Activated CD8-positive, alpha-beta T cell treated with anti-CD3 and anti-CD28 coated beads for 36 hours (primary cell): Measurements from ENCODE around the gene MMP24. TPM values are rescaled to one million over a fixed set of nuclear protein-coding genes. Genes with fewer than 3 reads are reported as not detected.

Experiments used
- ATAC-seq: fragments of 200-7000 bp; cut with Tn5 transposase; one replicate; pipeline ENCODE4 v1.10.0; 2021; ENCODE audit warnings: mild to moderate bottlenecking, moderate library complexity
- CTCF ChIA-PET: fragments of 350-600 bp; sonication (Branson Sonifier 250); formaldehyde crosslinking; loops from one replicate; lab custom pipeline; 2021; ENCODE audit warnings: antibody characterized with exemption; lab: Charles Lee
- POLR2A ChIA-PET: fragments of 350-600 bp; sonication (Branson Sonifier 250); formaldehyde crosslinking; loops from one replicate; lab custom pipeline; 2021; ENCODE audit warnings: antibody characterized with exemption; lab: Charles Lee
- DNase-seq: peaks from one replicate; pipeline ENCODE4 v3.0.0-alpha.2; 2020
- H3K27ac Mint-ChIP-seq: one replicate; pipeline ENCODE4 v1.8.0; 2021; ENCODE audit warnings: mild to moderate bottlenecking, mixed read lengths
- H3K27me3 Mint-ChIP-seq: one replicate; pipeline ENCODE4 v1.8.0; 2021; ENCODE audit warnings: mixed read lengths
- H3K36me3 Mint-ChIP-seq: one replicate; pipeline ENCODE4 v1.8.0; 2021; ENCODE audit warnings: low read depth, mixed read lengths
- H3K4me1 Mint-ChIP-seq: one replicate; pipeline ENCODE4 v1.8.0; 2021; ENCODE audit warnings: low read depth, mixed read lengths
- H3K4me3 Mint-ChIP-seq: one replicate; pipeline ENCODE4 v1.8.0; 2021; ENCODE audit warnings: mild to moderate bottlenecking, moderate library complexity, mixed read lengths
- H3K9me3 Mint-ChIP-seq: one replicate; pipeline ENCODE4 v1.8.0; 2021; ENCODE audit warnings: mixed read lengths
- CTCF ChIP-seq: fragments of 200-600 bp; IDR thresholded peaks from one replicate; pipeline ENCODE4 v1.8.0; 2022; ENCODE audit warnings: antibody characterized with exemption, mild to moderate bottlenecking
- intact Hi-C: fragments of 100-400 bp; cut with micrococcal nuclease; formaldehyde crosslinking; loops from one replicate; pipeline ENCODE4 v1.10.0; 2022
- total RNA-seq, 2 experiments: library from RNA; stranded (reverse); gene quantifications; one replicate each; pipeline ENCODE4 v1.2.3, GENCODE V29; 2021

The MMP24 gene
- total RNA-seq, 2 experiments from 2014 or later: not detected

- ChIA-PET POLR2A (interaction anchor here (1.2 kb wide), 1 partner anchor 35 kb away, joined by 3 read pairs; the partner anchor contains the start of gene EIF6), CTCF (interaction anchor here (1.0 to 6.1 kb wide), 4 partner anchors 11 to 120 kb away, joined by 3 to 37 read pairs (median 11); no protein-coding TSS in a partner anchor)
- intact Hi-C loops: no loop called here
- H3K9me3 Mint-ChIP-seq: no peaks in the 10 kb centered on the region
- ATAC-seq (no peak), DNase-seq (no peak)
- no peaks in the 10 kb centered on the region for H3K27me3 Mint-ChIP-seq
- H3K27ac Mint-ChIP-seq: no peak overlapping the region
- no peak overlapping the region for H3K4me3 Mint-ChIP-seq
- no peak for TF ChIP-seq CTCF
- H3K36me3 Mint-ChIP-seq: peaks cover 6% of the 10 kb centered on the region
- H3K4me1 Mint-ChIP-seq: peaks cover 32% of the 10 kb centered on the region
These were observed 93.3 kb downstream of the MMP24 start for GRCh38 chr20:35319871-35320197.

DNA sequence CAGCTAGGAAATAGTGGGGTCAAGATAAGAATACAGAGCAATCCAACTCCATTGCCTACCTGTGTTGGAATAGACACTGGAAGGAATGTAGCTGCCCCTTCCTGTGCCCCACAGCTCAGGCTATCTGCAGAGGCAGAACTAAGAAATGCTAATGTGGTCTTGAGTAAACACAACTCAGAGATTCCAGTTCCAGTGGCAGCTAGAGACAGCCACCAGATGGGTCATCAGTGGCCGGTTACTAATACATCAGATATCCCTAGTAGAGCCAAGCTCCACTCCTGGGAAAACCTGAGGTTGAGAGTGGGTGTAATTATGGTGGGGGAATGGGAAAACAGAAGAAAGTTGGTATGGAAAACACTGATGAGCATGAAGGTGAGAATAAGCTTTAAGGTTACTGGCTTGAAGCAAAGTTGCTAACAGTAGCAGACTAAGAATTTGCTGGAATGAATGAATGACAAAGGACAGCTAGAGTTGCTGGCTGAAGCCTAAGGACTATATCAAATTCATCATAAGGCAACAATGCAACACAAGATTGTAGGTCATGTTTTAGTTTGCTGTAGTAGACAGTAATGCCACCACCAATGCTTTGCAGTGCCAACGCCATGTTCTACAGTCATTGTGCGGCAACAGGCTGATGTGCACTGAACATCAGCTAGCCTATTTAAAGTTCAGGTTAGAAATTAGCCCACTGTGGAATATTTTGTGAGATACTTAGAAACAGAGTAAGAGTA, 94.1 kb downstream of the MMP24 start:
- H3K27me3 Mint-ChIP-seq: no peaks in the 10 kb centered on the region
- CTCF ChIA-PET: interaction anchor here (0.8 to 6.1 kb wide), 5 partner anchors 10 to 119 kb away, joined by 3 to 37 read pairs (median 3); no protein-coding TSS in a partner anchor
- H3K4me3 Mint-ChIP-seq: no peak overlapping the region
- no peaks in the 10 kb centered on the region for H3K9me3 Mint-ChIP-seq
- H3K4me1 Mint-ChIP-seq: peaks cover 25% of the 10 kb centered on the region
- intact Hi-C loops: no loop called here
- no peak overlapping the region for H3K27ac Mint-ChIP-seq
- peaks cover 2% of the 10 kb centered on the region for H3K36me3 Mint-ChIP-seq
- POLR2A ChIA-PET: interaction anchor here (1.2 kb wide), 1 partner anchor 36 kb away, joined by 3 read pairs; the partner anchor contains the start of gene EIF6
- ATAC-seq (no peak), DNase-seq (no peak)
- TF ChIP-seq CTCF: no peak

DNA sequence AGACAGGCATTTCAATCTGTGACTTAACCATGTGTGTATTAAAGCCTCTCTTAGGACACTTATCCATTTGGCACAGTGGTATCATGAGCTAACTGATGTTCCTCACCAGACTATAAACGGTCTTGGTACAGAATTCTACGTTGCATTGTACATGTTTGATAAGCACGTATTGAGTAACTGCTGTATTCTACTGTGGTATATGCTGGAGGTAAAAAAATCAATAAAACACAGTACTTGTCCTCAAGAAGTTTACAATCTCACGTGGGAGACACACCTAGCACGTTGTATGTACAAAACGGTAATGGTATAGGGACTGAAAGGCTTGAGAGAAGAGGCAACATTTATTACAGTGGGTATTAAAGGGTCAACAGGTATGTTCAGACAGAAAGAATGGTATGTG, 98.9 kb downstream of the MMP24 start:
- Mint-ChIP-seq H3K27ac (no peak overlapping the region), H3K36me3 (peaks cover 4% of the 10 kb centered on the region), H3K9me3 (no peaks in the 10 kb centered on the region), H3K27me3 (no peaks in the 10 kb centered on the region), H3K4me3 (no peak overlapping the region), H3K4me1 (peaks cover 42% of the 10 kb centered on the region)
- DNase-seq (no peak), ATAC-seq (no peak)
- no peak for TF ChIP-seq CTCF
- ChIA-PET CTCF (no interaction called here), POLR2A (no interaction called here)
- intact Hi-C loops: no loop called here

- CTCF ChIA-PET: no interaction called here
- Mint-ChIP-seq H3K36me3 (peaks cover 4% of the 10 kb centered on the region), H3K4me1 (peaks cover 46% of the 10 kb centered on the region), H3K4me3 (no peak overlapping the region), H3K9me3 (no peaks in the 10 kb centered on the region), H3K27ac (peak overlapping the region; percentile 2), H3K27me3 (no peaks in the 10 kb centered on the region)
- no peak for DNase-seq
- POLR2A ChIA-PET: interaction anchor here (0.6 to 1.2 kb wide), 2 partner anchors 21 to 43 kb away, joined by 3 read pairs; no protein-coding TSS in a partner anchor
- TF ChIP-seq CTCF: no peak
- ATAC-seq: no peak
- intact Hi-C loops: no loop called here
These were observed 99.7 kb downstream of the MMP24 start for GRCh38 chr20:35326021-35326739.

Other genes with a start within 250 kb of the MMP24 start
- gene TRPC4AP, start 133.9 kb upstream of the MMP24 start, total RNA-seq: 10 to 100 TPM; 34.2 to 38.2 TPM
- gene EDEM2, start 79.4 kb upstream of the MMP24 start, total RNA-seq: 10 to 100 TPM; 14.4 to 16.0 TPM
- gene PROCR, start 54.6 kb upstream of the MMP24 start, total RNA-seq: 1 to 10 TPM; 2.3 to 3.0 TPM
- 10 to 100 TPM; 46.6 to 48.4 TPM for gene MMP24OS, start 51.4 kb downstream of the MMP24 start, total RNA-seq
- gene EIF6, start 58.1 kb downstream of the MMP24 start, total RNA-seq: 100 to 1,000 TPM; 132 to 144 TPM
- gene FAM83C, start 65.7 kb downstream of the MMP24 start, total RNA-seq: not detected
- 10 to 100 TPM; 68.6 to 72.6 TPM for gene UQCC1, start 185.3 kb downstream of the MMP24 start, total RNA-seq
- not detected for gene GDF5, start 211.5 kb downstream of the MMP24 start, total RNA-seq
- gene CEP250, start 228.9 kb downstream of the MMP24 start, total RNA-seq: 10 to 100 TPM; 56.0 to 60.3 TPM